ENCODE data around the gene KIF21A. TPM values are rescaled to one million over a fixed set of nuclear protein-coding genes. Genes with fewer than 3 reads are reported as not detected.
A peak's percentile ranks its signal among the peaks of the same experiment; 100 is the strongest.

The KIF21A gene
- total RNA-seq, 1 donor from 2014 or later, result 37.4 TPM

DNA sequence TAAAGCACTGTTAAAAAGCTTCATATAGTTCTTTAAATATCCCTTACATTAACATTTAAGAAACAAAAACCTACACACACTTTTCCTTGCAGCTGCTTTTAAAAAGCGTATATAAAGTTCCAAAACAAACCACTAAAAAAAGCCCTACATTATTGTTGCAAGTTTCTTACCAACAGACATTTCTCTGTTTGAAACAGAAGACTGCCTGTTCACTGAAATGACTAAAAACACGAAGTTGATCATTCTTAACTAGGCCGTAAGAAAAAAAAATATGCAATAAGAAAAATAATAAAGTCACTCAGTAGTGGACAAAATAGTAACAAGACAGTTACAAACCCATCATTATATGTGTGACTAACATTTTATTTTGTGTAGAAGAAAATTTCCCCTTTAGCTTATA lies 37.3 kb downstream of the KIF21A start:
- H3K27me3 ChIP-seq (ENCODE audit: control insufficient read depth, insufficient read depth, low read length), result no peaks in the 10 kb centered on the region
- FAIRE-seq (no peak), DNase-seq (ENCODE audit: low read depth) (no peak)
- no peak overlapping the region for H3K4me3 ChIP-seq (ENCODE audit: low read depth, low read length)
- no peaks in the 10 kb centered on the region for H3K36me3 ChIP-seq (ENCODE audit: control insufficient read depth, insufficient read depth, low read length)
- TF ChIP-seq, protein P1, sequence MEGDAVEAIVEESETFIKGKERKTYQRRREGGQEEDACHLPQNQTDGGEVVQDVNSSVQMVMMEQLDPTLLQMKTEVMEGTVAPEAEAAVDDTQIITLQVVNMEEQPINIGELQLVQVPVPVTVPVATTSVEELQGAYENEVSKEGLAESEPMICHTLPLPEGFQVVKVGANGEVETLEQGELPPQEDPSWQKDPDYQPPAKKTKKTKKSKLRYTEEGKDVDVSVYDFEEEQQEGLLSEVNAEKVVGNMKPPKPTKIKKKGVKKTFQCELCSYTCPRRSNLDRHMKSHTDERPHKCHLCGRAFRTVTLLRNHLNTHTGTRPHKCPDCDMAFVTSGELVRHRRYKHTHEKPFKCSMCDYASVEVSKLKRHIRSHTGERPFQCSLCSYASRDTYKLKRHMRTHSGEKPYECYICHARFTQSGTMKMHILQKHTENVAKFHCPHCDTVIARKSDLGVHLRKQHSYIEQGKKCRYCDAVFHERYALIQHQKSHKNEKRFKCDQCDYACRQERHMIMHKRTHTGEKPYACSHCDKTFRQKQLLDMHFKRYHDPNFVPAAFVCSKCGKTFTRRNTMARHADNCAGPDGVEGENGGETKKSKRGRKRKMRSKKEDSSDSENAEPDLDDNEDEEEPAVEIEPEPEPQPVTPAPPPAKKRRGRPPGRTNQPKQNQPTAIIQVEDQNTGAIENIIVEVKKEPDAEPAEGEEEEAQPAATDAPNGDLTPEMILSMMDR (IDR thresholded peaks at IDR 0.05; ENCODE audit: insufficient read depth, low read length, severe bottlenecking), result no peak

DNA sequence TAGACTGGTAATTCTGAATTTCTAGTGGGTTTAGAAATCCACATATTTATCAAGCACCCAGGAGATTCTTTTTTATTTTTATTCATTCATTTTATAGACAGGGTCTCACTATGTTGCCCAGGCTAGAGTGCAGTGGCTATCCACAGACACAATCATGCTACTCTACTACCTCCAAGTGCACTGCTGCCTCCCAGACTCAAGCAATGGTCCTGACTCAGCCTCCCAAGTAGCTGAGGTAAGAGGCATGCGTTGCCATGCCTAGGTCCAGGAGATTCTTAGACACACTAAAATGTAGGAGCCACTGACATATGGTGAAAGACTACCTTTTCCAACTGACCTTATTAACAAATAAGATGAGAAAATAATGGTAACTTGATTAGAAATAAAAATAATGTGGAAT lies 38.9 kb downstream of the KIF21A start:
- Histone ChIP-seq H3K27me3 (ENCODE audit: control insufficient read depth, insufficient read depth, low read length) (no peaks in the 10 kb centered on the region), H3K36me3 (ENCODE audit: control insufficient read depth, insufficient read depth, low read length) (no peaks in the 10 kb centered on the region), H3K4me3 (ENCODE audit: low read depth, low read length) (no peak overlapping the region)
- DNase-seq (ENCODE audit: low read depth) (peak; percentile 26), FAIRE-seq (no peak)
- TF ChIP-seq, protein P1 (IDR thresholded peaks at IDR 0.05; ENCODE audit: insufficient read depth, low read length, severe bottlenecking), result no peak

DNA sequence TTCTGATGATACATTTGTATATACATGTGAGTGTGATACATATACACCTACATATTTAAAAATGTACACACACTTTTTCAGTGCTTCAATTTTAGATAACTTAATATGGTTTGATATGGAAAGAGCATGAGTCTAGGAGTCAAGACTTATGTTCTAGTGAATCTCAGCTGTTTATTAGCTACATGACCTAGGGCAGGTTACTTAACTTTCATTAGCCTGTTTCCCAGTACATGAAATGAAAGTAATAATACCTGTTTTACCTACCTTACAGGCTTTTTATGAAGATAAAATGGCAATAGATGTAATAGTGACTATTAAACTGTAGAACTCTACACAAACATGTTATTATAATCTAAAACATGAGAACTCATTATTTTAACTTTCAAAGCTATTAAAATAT lies 39.5 kb downstream of the KIF21A start:
- no peaks in the 10 kb centered on the region for H3K36me3 ChIP-seq (ENCODE audit: control insufficient read depth, insufficient read depth, low read length)
- no peak overlapping the region for H3K4me3 ChIP-seq (ENCODE audit: low read depth, low read length)
- no peak for FAIRE-seq
- TF ChIP-seq, protein P1 (IDR thresholded peaks at IDR 0.05; ENCODE audit: insufficient read depth, low read length, severe bottlenecking), result no peak
- H3K27me3 ChIP-seq (ENCODE audit: control insufficient read depth, insufficient read depth, low read length), result no peaks in the 10 kb centered on the region
- peak; percentile 24 for DNase-seq (ENCODE audit: low read depth)

DNA sequence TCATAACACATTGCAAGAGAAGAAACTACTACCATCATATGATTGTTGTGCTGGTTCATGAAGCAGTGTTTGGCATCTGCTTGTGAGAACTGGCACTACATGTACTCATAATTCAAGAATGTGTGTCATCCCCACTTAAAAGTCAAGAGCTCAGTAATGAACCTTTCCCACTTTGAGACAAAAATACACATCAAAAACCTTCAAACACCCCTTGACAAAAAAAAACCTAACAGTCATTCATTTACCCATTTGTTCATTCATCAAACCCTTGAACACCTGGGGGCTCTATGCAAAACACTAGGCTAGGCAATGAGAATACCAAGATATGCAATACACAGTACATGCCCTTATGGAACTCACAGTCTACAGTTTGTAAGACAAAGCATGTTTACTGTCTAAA lies 40.0 kb downstream of the KIF21A start:
- DNase-seq (ENCODE audit: low read depth) (peak; percentile 73), FAIRE-seq (no peak)

DNA sequence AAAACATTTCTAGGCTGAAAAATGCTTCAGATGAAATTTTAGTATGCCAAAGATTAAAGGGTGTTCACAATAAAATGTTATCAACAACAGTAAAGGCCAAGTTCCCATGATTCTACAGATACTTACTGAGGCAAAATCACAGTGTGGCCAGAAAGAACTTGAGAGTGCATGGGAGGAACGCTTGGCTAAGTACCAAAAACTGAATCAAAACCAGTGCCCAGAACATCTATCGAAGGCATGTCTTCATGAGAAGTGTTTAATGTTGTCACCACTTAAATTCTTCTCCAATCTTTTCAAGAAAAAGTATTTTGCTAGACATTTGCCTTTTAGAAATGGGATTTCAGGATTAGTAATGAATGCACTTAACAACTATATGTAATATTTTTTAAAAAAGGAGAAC lies 41.5 kb downstream of the KIF21A start:
- no peaks in the 10 kb centered on the region for H3K36me3 ChIP-seq (ENCODE audit: control insufficient read depth, insufficient read depth, low read length)
- no peak overlapping the region for H3K4me3 ChIP-seq (ENCODE audit: low read depth, low read length)
- no peak for FAIRE-seq
- TF ChIP-seq, protein P1 (IDR thresholded peaks at IDR 0.05; ENCODE audit: insufficient read depth, low read length, severe bottlenecking), result no peak
- no peak for DNase-seq (ENCODE audit: low read depth)
- no peaks in the 10 kb centered on the region for H3K27me3 ChIP-seq (ENCODE audit: control insufficient read depth, insufficient read depth, low read length)

More for the DNA sequence above, 40.0 kb downstream of the KIF21A start:
- Histone ChIP-seq H3K4me3 (ENCODE audit: low read depth, low read length) (no peak overlapping the region), H3K36me3 (ENCODE audit: control insufficient read depth, insufficient read depth, low read length) (no peaks in the 10 kb centered on the region), H3K27me3 (ENCODE audit: control insufficient read depth, insufficient read depth, low read length) (no peaks in the 10 kb centered on the region)
- TF ChIP-seq, protein P1 (IDR thresholded peaks at IDR 0.05; ENCODE audit: insufficient read depth, low read length, severe bottlenecking), result no peak

DNA sequence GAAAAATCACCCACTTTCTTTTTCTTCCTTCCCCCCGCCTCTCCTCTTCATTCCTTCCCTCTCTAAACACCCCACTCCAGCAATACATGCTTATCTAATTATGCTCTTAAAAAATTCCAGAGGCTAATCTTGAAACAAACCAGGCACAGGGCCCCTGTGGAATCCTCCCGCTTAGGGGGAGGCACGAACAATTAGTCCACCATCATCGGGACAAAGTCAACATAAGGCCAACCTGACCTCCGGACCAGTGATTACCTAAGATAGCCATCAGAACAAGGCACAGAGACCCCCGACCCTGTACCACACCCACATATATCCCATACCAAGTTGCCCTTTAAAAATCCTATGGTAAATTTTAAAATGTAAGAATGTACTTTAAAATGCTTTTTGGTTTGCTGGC lies 47.1 kb downstream of the KIF21A start:
- TF ChIP-seq, protein P1 (IDR thresholded peaks at IDR 0.05; ENCODE audit: insufficient read depth, low read length, severe bottlenecking), result no peak
- FAIRE-seq (no peak), DNase-seq (ENCODE audit: low read depth) (no peak)
- Histone ChIP-seq H3K4me3 (ENCODE audit: low read depth, low read length) (no peak overlapping the region), H3K36me3 (ENCODE audit: control insufficient read depth, insufficient read depth, low read length) (no peaks in the 10 kb centered on the region), H3K27me3 (ENCODE audit: control insufficient read depth, insufficient read depth, low read length) (no peaks in the 10 kb centered on the region)

Measured in bronchial epithelial cell (primary cell).